Epithelial cell of proximal tubule (primary cell): ENCODE data around the gene PRLHR. TPM values are rescaled to one million over a fixed set of nuclear protein-coding genes. Genes with fewer than 3 reads are reported as not detected.

Experiments used
- total RNA-seq: library from RNA; depleted of rRNA; stranded (reverse); fragments of >200 nt; gene quantifications from 2 replicates; pipeline ENCODE4 v1.2.3, GENCODE V29; 2015

Gene PRLHR
- total RNA-seq, 1 donor from 2014 or later = not detected

Other genes with a start within 250 kb of the PRLHR start
- gene CACUL1, start 159.3 kb upstream of the PRLHR start, total RNA-seq = 19.8 and 23.2 TPM in 2 replicates